Effector memory CD4-positive, alpha-beta T cell (primary cell): Measurements from ENCODE around the gene ABHD16A.

Experiments
- DNase-seq, 3 donors: peaks; one replicate each; pipeline ENCODE4 v3.0.0-alpha.2; 2020
- H3K27ac ChIP-seq: 2 replicates; pipeline ENCODE4 v1.7.0; 2013; ENCODE audit warnings: mild to moderate bottlenecking, low read length, moderate library complexity; ENCODE audit not compliant: insufficient read depth, poor library complexity, severe bottlenecking
- H3K27me3 ChIP-seq: replicated peaks from 2 replicates; pipeline ENCODE4 v1.7.0; 2013; ENCODE audit warnings: mild to moderate bottlenecking, low read length; ENCODE audit not compliant: insufficient read depth, control insufficient read depth, poor library complexity, severe bottlenecking
- H3K36me3 ChIP-seq: 2 replicates; pipeline ENCODE4 v1.7.0; 2013; ENCODE audit warnings: mild to moderate bottlenecking, low read length, moderate library complexity; ENCODE audit not compliant: control insufficient read depth, insufficient read depth
- H3K4me1 ChIP-seq: 2 replicates; pipeline ENCODE4 v1.7.0; 2013; ENCODE audit warnings: low read length, mild to moderate bottlenecking; ENCODE audit not compliant: control insufficient read depth, insufficient read depth, poor library complexity, severe bottlenecking
- H3K4me3 ChIP-seq: 2 replicates; pipeline ENCODE4 v1.7.0; 2013; ENCODE audit warnings: low read length, low read depth, mild to moderate bottlenecking; ENCODE audit not compliant: insufficient read depth, poor library complexity, severe bottlenecking
- H3K9me3 ChIP-seq: 2 replicates; pipeline ENCODE4 v1.7.0; 2013; ENCODE audit warnings: mild to moderate bottlenecking, low read length, moderate library complexity; ENCODE audit not compliant: control insufficient read depth

ABHD16A gene

GRCh38 chr6:31732029-31732428 is 28.9 kb upstream of the ABHD16A start:
- DNase-seq, result no peak
- H3K4me1 ChIP-seq, result peaks cover 37% of the 10 kb centered on the region
- H3K4me3 ChIP-seq, result no peak overlapping the region
- no peaks in the 10 kb centered on the region for H3K9me3 ChIP-seq
- no peaks in the 10 kb centered on the region for H3K27me3 ChIP-seq
- H3K27ac ChIP-seq, result no peak overlapping the region
- H3K36me3 ChIP-seq, result peaks cover 21% of the 10 kb centered on the region

- H3K36me3 ChIP-seq, result peaks cover 21% of the 10 kb centered on the region
- H3K27me3 ChIP-seq, result no peaks in the 10 kb centered on the region
- H3K27ac ChIP-seq, result peak overlapping the region; percentile 67
- peaks cover 31% of the 10 kb centered on the region for H3K4me1 ChIP-seq
- no peak overlapping the region for H3K4me3 ChIP-seq
- no peaks in the 10 kb centered on the region for H3K9me3 ChIP-seq
- DNase-seq, result no peak
These were observed 27.5 kb upstream of the ABHD16A start for GRCh38 chr6:31730631-31731086.

- Histone ChIP-seq H3K27ac (peak overlapping the region; percentile 67), H3K36me3 (peaks cover 21% of the 10 kb centered on the region), H3K4me1 (peaks cover 31% of the 10 kb centered on the region)
These were observed 27.0 kb upstream of the ABHD16A start for GRCh38 chr6:31729979-31730630.

GRCh38 chr6:31729515-31729978 is 26.4 kb upstream of the ABHD16A start:
- Histone ChIP-seq H3K4me1 (peaks cover 26% of the 10 kb centered on the region), H3K9me3 (no peaks in the 10 kb centered on the region), H3K36me3 (peaks cover 21% of the 10 kb centered on the region), H3K4me3 (peak overlapping the region; percentile 72), H3K27me3 (no peaks in the 10 kb centered on the region), H3K27ac (peak overlapping the region; percentile 67)
- peak; percentile 58 to 76 (median 66) for DNase-seq

More at GRCh38 chr6:31729979-31730630, 27.0 kb upstream of the ABHD16A start:
- Histone ChIP-seq H3K9me3 (no peaks in the 10 kb centered on the region), H3K4me3 (peak overlapping the region; percentile 72), H3K27me3 (no peaks in the 10 kb centered on the region)
- peak; percentile 56 to 60 (median 57) for DNase-seq

GRCh38 chr6:31728767-31729514 is 25.8 kb upstream of the ABHD16A start, which contains the start of gene DDAH2:
Gene DDAH2, minus strand, starts transcription at chr6:31729299. Its CDS starts 138 bp downstream, at chr6:31729161.
- H3K27ac ChIP-seq, result peak within 1 kb of the TSS; percentile 67
- DNase-seq, result no peak
- H3K4me1 ChIP-seq, result peaks cover 20% of the 10 kb centered on the region
- no peaks in the 10 kb centered on the region for H3K9me3 ChIP-seq
- no peaks in the 10 kb centered on the region for H3K27me3 ChIP-seq
- peaks cover 21% of the 10 kb centered on the region for H3K36me3 ChIP-seq
- peak within 1 kb of the TSS; percentile 72 for H3K4me3 ChIP-seq

- Histone ChIP-seq H3K36me3 (peaks cover 12% of the 10 kb centered on the region), H3K4me1 (peaks cover 16% of the 10 kb centered on the region), H3K9me3 (no peaks in the 10 kb centered on the region), H3K4me3 (no peak overlapping the region), H3K27ac (no peak overlapping the region), H3K27me3 (no peaks in the 10 kb centered on the region)
- DNase-seq, result no peak
These were observed 24.9 kb upstream of the ABHD16A start for GRCh38 chr6:31727717-31728671.

GRCh38 chr6:31727034-31727716 is 24.1 kb upstream of the ABHD16A start:
- peaks cover 16% of the 10 kb centered on the region for H3K4me1 ChIP-seq
- DNase-seq, result no peak

GRCh38 chr6:31725502-31726350 is 22.6 kb upstream of the ABHD16A start:
- H3K36me3 ChIP-seq, result no peaks in the 10 kb centered on the region
- peaks cover 16% of the 10 kb centered on the region for H3K4me1 ChIP-seq
- H3K27me3 ChIP-seq, result no peaks in the 10 kb centered on the region
- no peak overlapping the region for H3K4me3 ChIP-seq
- DNase-seq, result no peak
- no peak overlapping the region for H3K27ac ChIP-seq
- H3K9me3 ChIP-seq, result no peaks in the 10 kb centered on the region

More at GRCh38 chr6:31727034-31727716, 24.1 kb upstream of the ABHD16A start:
- Histone ChIP-seq H3K36me3 (peaks cover 8% of the 10 kb centered on the region), H3K9me3 (no peaks in the 10 kb centered on the region), H3K27me3 (no peaks in the 10 kb centered on the region), H3K4me3 (no peak overlapping the region), H3K27ac (no peak overlapping the region)
